ENCODE results near the gene MTHFD1L. TPM values are rescaled to one million over a fixed set of nuclear protein-coding genes. Genes with fewer than 3 reads are reported as not detected.

MTHFD1L gene
- total and polyA plus RNA-seq, 9 of the 15 experiments (the other 6 are each of a cell fraction or from before 2014, with no cell fraction given): 20.9 to 128 (median 61.0) TPM

DNA sequence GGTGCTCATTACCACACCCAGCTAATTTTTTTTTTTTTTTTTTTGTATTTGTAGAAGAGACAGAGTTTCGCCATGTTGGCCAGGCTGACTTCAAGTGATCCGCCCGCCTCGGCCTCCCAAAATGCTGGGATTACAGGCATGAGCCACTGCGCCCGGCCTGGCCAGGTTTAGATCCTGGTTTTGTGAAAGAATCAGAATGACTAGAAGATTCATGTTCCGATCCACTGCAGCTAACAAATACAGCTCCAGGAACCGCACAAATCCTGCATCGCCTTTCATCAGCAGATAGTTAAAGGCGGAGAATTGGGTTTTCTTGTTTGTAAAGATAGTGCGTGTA is 223.1 kb downstream of the MTHFD1L start:
- Histone ChIP-seq H3K27ac (ENCODE audit: extremely low read depth, low read depth, low read length) (no peak overlapping the region), H3K36me3 (ENCODE audit: control insufficient read depth, insufficient read depth, low read length) (peaks cover 31% of the 10 kb centered on the region; the same call in 2 of the 3 replicates), H3K4me3 (no peak overlapping the region), H3K9me1 (ENCODE audit: control insufficient read depth, insufficient read depth, low read length) (no peaks in the 10 kb centered on the region), H3K9ac (ENCODE audit: insufficient read depth in 1 of 2, low read depth in 2 of 2, low read length in 2 of 2) (no peak overlapping the region), H3K27me3 (ENCODE audit: control insufficient read depth in 2 of 2, insufficient read depth in 2 of 2, low read length in 2 of 2) (no peaks in the 10 kb centered on the region), H3K4me1 (replicated peaks in 1 of 2; ENCODE audit: control insufficient read depth in 2 of 2, insufficient read depth in 2 of 2, low read length in 2 of 2) (peaks cover 10 to 12% of the 10 kb centered on the region in 2 experiments; a peak in 3 of 5 replicates), H3K4me2 (ENCODE audit: insufficient read depth, low read length) (no peak overlapping the region), H3K79me2 (ENCODE audit: control insufficient read depth, insufficient read depth, low read length) (no peaks in the 10 kb centered on the region), H3K9me3 (replicated peaks; ENCODE audit: control insufficient read depth, insufficient read depth, low read depth, low read length) (no peaks in the 10 kb centered on the region), H4K20me1 (replicated peaks; ENCODE audit: control insufficient read depth, insufficient read depth, low read length) (no peaks in the 10 kb centered on the region; the same call in 1 of the 2 replicates), H2AFZ (ENCODE audit: low read depth, low read length) (no peak overlapping the region)
- DNase-seq (ENCODE audit: extremely low read depth in 1 of 4, low spot score in 3 of 4): no peak
- no peak for FAIRE-seq
- no TSS peak for BruUV-seq (replicated peaks)
- ChIA-PET CTCF (ENCODE audit: low intra/inter-chr PET ratio) (no interaction called here), POLR2A (interaction anchor here (0.8 to 1.6 kb wide), 3 partner anchors 10 to 72 kb away, joined by 3 to 4 read pairs (median 4); no protein-coding TSS in a partner anchor)
- in situ Hi-C loops (cut with MboI): no loop called here
- TF ChIP-seq GABPA (tag; conservative IDR thresholded peaks at IDR 0.05; ENCODE audit: low read depth) (peak; percentile 19; the same call in 1 of the 2 replicates), ZNF197 (CRISPR knock-in tag; IDR thresholded peaks at IDR 0.05; ENCODE audit: low read depth) (0 out of 2 replicates have a peak, but pooled peaks have one; percentile 23), TAF7 (tag; IDR thresholded peaks at IDR 0.05) (0 out of 2 replicates have a peak, but pooled peaks have one; percentile 23), E2F3 (CRISPR knock-in tag; IDR thresholded peaks at IDR 0.05) (no peak), SMARCA5 (IDR thresholded peaks at IDR 0.05) (no peak)
- WGBS (ENCODE audit: insufficient coverage, low coverage, missing lambda C conversion rate): 90% methylated on average over 11 of the region's 11 CpGs
- ATAC-seq: no peak
- intact Hi-C loops (cut with micrococcal nuclease): loop anchor here (1.0 to 5.0 kb wide), 3 partner anchors 46 to 266 kb away; no protein-coding TSS in a partner anchor

DNA sequence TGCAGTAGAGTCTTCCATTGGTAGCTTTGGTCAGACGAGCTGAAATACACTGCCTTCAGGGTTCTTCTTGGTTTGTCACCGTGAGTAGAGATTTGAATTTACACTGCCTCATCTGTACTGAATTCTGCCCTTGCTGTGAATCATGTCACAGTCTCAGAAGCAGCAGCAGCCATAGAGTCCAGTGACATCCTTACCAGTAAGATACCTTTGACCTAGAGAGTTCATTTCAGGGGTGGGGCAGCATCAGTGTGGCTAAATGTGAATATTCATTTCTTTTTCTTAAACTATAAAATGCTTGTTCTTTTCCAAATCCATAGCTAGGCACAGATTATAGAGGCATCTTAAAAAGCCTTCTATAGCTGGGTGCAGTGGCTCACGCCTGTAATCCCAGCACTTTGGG is 223.5 kb downstream of the MTHFD1L start:
- POLR2A ChIA-PET: interaction anchor here (1.3 to 1.6 kb wide), 2 partner anchors 10 to 32 kb away, joined by 4 read pairs; no protein-coding TSS in a partner anchor
- Histone ChIP-seq H3K4me2 (ENCODE audit: insufficient read depth, low read length) (no peak overlapping the region), H3K4me1 (replicated peaks in 1 of 2; ENCODE audit: control insufficient read depth in 2 of 2, insufficient read depth in 2 of 2, low read length in 2 of 2) (peaks cover 10 to 12% of the 10 kb centered on the region in 2 experiments; a peak in 3 of 5 replicates), H3K36me3 (ENCODE audit: control insufficient read depth, insufficient read depth, low read length) (peaks cover 35% of the 10 kb centered on the region; the same call in 2 of the 3 replicates), H3K9me1 (ENCODE audit: control insufficient read depth, insufficient read depth, low read length) (no peaks in the 10 kb centered on the region), H4K20me1 (replicated peaks; ENCODE audit: control insufficient read depth, insufficient read depth, low read length) (no peaks in the 10 kb centered on the region; the same call in 1 of the 2 replicates), H3K27ac (ENCODE audit: extremely low read depth, low read depth, low read length) (no peak overlapping the region), H3K79me2 (ENCODE audit: control insufficient read depth, insufficient read depth, low read length) (no peaks in the 10 kb centered on the region), H3K27me3 (ENCODE audit: control insufficient read depth in 2 of 2, insufficient read depth in 2 of 2, low read length in 2 of 2) (no peaks in the 10 kb centered on the region), H2AFZ (ENCODE audit: low read depth, low read length) (no peak overlapping the region), H3K9ac (ENCODE audit: insufficient read depth in 1 of 2, low read depth in 2 of 2, low read length in 2 of 2) (no peak overlapping the region), H3K9me3 (replicated peaks; ENCODE audit: control insufficient read depth, insufficient read depth, low read depth, low read length) (no peaks in the 10 kb centered on the region), H3K4me3 (no peak overlapping the region)
- in situ Hi-C loops (cut with MboI) (no loop called here), intact Hi-C loops (cut with micrococcal nuclease) (loop anchor here (1.0 to 5.0 kb wide), 3 partner anchors 47 to 267 kb away; no protein-coding TSS in a partner anchor)
- FAIRE-seq (no peak), DNase-seq (ENCODE audit: extremely low read depth in 1 of 4, low spot score in 3 of 4) (no peak), ATAC-seq (no peak)
- CTCF ChIA-PET (ENCODE audit: low intra/inter-chr PET ratio): no interaction called here
- no TSS peak for BruUV-seq (replicated peaks)
- WGBS (ENCODE audit: insufficient coverage, low coverage, missing lambda C conversion rate): 89% methylated on average over 3 of the region's 3 CpGs
- no peak for TF ChIP-seq RBM17 (IDR thresholded peaks at IDR 0.05; ENCODE audit: borderline replicate concordance, low read depth, low read length)
- TF ChIP-seq SNRNP70 (optimal IDR thresholded peaks at IDR 0.05; ENCODE audit: low read depth, low read length): no peak
- no peak for TF ChIP-seq RB1 (IDR thresholded peaks at IDR 0.05; ENCODE audit: low read depth)
- TF ChIP-seq, protein P1, sequence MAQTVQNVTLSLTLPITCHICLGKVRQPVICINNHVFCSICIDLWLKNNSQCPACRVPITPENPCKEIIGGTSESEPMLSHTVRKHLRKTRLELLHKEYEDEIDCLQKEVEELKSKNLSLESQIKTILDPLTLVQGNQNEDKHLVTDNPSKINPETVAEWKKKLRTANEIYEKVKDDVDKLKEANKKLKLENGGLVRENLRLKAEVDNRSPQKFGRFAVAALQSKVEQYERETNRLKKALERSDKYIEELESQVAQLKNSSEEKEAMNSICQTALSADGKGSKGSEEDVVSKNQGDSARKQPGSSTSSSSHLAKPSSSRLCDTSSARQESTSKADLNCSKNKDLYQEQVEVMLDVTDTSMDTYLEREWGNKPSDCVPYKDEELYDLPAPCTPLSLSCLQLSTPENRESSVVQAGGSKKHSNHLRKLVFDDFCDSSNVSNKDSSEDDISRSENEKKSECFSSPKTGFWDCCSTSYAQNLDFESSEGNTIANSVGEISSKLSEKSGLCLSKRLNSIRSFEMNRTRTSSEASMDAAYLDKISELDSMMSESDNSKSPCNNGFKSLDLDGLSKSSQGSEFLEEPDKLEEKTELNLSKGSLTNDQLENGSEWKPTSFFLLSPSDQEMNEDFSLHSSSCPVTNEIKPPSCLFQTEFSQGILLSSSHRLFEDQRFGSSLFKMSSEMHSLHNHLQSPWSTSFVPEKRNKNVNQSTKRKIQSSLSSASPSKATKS (CRISPR knock-in tag; IDR thresholded peaks at IDR 0.05): no peak
- no peak for TF ChIP-seq SETDB1 (IDR thresholded peaks at IDR 0.05; ENCODE audit: low read length)
- no peak for TF ChIP-seq KAT7 (CRISPR knock-in tag; IDR thresholded peaks at IDR 0.05; ENCODE audit: borderline replicate concordance)
- TF ChIP-seq SMAD2 (IDR thresholded peaks at IDR 0.05; ENCODE audit: low read depth, low read length): no peak
- no peak for TF ChIP-seq MYNN (IDR thresholded peaks at IDR 0.05)
- TF ChIP-seq MYNN (CRISPR knock-in tag; IDR thresholded peaks at IDR 0.05): no peak
- TF ChIP-seq TAF1 (IDR thresholded peaks at IDR 0.05; ENCODE audit: control insufficient read depth, extremely low read depth, insufficient read depth, low read length, severe bottlenecking): no peak

Data from K562 (cell line).